NB4 (cell line): ENCODE results near the gene NFS1.

Experiments
- MYC ChIP-seq: IDR thresholded peaks from 2 replicates; pipeline ENCODE4 v1.6.1; 2011; ENCODE audit warnings: low read depth, low read length
- TF ChIP-seq, protein P1 (sequence below): IDR thresholded peaks from one replicate; pipeline ENCODE4 v1.5.1; 2012; ENCODE audit warnings: low read depth, low read length
- TF ChIP-seq, protein P2 (sequence below): IDR thresholded peaks from 2 replicates; pipeline ENCODE4 v1.6.1; 2011; ENCODE audit warnings: low read depth, low read length

DNA sequence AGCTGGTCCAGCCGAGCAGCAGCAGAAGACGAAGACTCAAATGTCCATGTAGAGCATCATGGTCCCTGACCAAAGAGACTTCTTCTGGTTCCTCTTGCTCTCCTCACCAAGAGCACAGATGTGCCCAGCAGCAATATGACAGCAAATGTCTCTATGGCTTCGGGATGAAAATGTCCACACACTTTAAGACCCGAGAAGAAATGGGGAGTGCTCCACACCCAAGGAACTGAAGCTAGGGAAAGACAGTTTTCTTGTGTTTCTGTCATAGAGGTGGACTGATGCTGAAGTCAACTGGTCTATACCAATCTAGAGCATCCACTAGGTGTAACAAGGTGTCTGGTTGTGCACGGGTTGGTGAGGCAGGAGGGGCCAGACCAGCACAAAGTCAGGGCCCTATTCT is 29.9 kb downstream of the NFS1 start:
- TF ChIP-seq, protein P1, sequence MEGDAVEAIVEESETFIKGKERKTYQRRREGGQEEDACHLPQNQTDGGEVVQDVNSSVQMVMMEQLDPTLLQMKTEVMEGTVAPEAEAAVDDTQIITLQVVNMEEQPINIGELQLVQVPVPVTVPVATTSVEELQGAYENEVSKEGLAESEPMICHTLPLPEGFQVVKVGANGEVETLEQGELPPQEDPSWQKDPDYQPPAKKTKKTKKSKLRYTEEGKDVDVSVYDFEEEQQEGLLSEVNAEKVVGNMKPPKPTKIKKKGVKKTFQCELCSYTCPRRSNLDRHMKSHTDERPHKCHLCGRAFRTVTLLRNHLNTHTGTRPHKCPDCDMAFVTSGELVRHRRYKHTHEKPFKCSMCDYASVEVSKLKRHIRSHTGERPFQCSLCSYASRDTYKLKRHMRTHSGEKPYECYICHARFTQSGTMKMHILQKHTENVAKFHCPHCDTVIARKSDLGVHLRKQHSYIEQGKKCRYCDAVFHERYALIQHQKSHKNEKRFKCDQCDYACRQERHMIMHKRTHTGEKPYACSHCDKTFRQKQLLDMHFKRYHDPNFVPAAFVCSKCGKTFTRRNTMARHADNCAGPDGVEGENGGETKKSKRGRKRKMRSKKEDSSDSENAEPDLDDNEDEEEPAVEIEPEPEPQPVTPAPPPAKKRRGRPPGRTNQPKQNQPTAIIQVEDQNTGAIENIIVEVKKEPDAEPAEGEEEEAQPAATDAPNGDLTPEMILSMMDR: no peak
- TF ChIP-seq MYC: no peak
- TF ChIP-seq, protein P2, sequence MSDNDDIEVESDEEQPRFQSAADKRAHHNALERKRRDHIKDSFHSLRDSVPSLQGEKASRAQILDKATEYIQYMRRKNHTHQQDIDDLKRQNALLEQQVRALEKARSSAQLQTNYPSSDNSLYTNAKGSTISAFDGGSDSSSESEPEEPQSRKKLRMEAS: no peak
